Right renal cortex interstitium (tissue), 3 donors: ENCODE data around the gene ZNF157. TPM values are rescaled to one million over a fixed set of nuclear protein-coding genes. Genes with fewer than 3 reads are reported as not detected.
"Not testable (repeated sequence)": the region's sequence is repeated elsewhere in the genome, so short reads cannot be mapped to it uniquely, and the experiment has no call there.

ENCODE experiments used
- DNase-seq, 3 donors: peaks; one replicate each; pipeline ENCODE4 v3.0.0-alpha.2; 2013; ENCODE audit warnings: low read depth in 3 of 3, low spot score in 2 of 3
- polyA plus RNA-seq, 3 donors: library from polyadenylated mRNA; unstranded; fragments of 120-200 nt; gene quantifications; one replicate each; pipeline ENCODE4 v1.2.1, GENCODE V29; 2013; ENCODE audit not compliant: insufficient read length in 3 of 3

The ZNF157 gene
- 1 to 10 TPM in 2 of 3 donors, under 1 TPM in 1; 0.92 to 1.2 (median 1.1) TPM for polyA plus RNA-seq

DNA sequence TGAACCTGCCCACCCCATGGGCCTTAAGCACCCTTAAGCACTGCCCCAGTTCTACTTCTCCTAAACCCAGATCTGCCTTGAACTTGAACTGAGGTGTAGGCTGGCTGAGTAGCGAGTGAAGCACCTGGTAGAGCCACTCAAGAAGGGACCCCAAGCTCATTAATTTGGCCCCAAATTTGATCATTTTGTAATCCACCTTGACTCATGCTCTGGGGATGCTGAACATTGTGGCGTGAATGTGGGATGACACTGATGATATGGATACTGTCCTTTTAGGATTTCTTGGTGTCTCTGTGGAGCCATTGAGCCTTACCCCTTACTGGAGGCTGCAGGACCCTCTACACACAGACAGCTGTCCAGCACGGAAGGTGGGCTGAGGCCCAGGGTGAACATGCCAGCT lies at the start of gene ZNF157:
TSS of gene ZNF157 (plus strand) at position 301 of the 400 bp plus-strand sequence. CDS start at position 392, 91 bp downstream.
- no peak for DNase-seq

DNA sequence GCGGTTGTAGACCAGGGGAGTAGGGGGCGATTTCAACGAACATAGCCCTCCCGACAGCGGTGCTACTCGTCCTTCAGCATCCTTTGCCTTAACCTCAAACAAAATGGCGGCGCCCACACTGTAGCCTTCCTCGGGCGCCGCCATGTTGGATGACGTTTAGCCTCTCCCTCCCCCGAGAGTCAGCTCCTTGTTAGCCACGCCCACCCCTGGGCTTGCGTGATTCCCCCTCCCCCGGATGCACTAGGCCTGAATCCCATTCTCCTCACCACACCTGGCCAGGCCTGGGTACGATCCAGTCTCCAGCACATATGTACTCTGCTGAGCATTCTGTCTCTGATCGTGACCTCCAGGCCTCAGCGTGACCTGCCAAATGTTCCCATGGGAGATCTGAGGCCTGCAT lies 49.0 kb upstream of the ZNF157 start:
- DNase-seq = peak in 1 of 3 donors; percentile 33

DNA sequence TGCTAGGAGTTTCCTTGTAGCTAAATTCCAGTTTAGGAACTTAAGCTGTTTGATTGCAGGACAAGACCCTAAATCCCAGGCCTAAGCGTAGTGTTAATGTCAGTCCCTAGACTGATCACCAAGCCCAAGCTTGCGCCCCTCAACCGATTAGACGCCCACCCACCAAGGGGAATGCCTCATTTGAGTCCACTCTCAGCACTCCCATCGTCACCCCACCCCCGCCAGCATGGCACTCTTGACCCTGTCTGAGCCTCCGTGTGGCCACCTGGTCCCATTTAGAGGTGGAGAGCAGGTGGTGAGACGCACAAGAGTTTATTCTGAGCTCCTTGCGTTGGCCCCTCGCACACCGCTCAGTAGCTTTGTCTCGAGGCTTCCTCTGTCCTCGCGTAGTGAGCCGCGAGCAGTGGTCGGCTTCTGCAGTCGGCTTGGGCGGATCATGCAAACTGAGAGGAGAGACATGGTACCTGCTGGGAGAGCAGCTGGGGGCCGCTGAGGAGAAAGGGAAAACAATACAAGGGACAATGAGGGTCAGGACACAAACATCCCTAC lies 48.5 kb upstream of the ZNF157 start:
- DNase-seq = no peak

DNA sequence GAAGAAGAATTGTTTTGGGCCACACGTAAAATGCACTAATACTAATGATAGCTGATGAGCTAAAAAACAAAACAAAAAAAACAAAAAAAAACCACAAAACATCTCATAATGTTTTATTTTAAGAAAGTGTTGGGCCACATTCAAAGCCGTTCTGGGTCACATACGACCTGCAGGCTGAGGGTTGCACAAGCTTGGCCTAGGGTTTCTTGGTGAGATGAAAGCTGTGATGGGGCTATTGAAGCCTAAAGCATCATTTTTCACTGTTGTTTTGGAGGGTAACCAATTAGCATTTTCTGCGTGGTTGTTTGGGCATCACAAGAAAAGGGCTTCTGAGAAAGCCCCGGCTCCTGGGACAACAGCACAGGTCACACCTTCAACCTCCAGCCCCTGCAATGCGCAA lies 42.5 kb upstream of the ZNF157 start:
- no peak for DNase-seq

DNA sequence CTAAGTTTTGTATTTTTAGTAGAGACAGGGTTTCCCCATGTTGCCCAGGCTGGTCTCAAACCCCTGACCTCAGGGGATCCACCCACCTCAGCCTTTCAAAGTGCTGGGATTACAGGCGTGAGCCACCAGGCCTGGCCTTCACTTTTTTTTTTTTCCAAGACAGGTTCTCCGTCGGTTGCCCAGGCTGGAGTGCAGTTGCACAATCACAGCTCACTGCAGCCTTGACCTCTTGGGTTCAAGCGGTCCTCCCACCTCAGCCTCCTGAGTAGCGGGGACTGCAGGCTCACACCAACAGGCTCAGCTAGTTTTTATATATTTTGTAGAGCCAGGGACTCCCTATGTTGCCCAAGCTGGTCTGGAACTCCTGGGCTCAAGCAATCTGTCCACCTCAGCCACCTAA lies 37.6 kb upstream of the ZNF157 start:
- DNase-seq = not testable (repeated sequence)

DNA sequence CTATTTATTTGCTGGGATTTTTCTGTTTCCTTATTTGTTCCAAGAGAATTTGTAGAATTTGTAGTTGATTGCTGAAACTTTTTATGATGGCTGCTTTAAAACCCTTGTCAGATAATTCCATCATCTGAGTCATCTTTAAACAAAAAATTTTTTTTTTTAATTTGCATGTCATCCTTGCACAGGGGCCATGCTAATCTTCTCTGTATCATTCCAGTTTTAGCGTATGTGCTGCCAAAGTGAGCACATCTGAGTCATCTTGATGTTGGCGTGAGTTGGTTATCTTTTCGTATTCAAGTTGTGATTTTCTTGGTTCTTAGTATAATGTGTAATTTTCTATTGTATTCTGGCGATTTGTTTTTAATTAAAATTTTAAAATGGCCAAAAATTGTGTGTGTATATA lies 18.7 kb upstream of the ZNF157 start:
- DNase-seq = no peak

DNA sequence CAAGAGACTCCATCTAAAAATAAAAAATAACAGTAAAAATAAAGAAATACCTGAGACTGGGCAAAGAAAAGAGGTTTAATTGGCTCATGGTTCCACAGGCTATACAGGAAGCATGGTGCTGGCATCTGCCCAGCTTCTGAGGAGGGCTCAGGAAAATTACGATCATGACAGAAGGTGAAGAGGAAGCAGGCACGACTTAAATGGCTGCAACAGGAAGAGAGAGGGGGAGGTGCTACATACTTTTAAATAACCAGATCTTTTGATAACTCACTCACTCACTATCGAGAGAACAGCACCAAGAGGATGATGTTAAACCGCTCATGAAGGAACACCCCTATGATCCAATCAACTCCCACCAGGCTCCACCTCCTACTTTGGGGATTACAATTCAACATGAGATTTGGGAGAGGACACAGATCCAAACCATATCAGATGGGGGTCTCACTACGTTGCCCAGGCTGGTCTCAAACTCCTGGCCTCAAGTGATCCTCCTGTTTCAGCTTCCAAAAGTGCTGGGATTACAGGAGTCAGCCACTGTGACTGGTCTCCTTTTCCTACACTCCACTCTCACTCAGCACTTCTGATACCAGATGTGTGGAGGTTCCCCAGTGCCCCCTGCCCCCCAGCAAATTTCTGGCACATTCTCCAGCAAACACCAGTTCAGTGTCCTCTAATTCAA lies 11.9 kb upstream of the ZNF157 start:
- DNase-seq = no peak

DNA sequence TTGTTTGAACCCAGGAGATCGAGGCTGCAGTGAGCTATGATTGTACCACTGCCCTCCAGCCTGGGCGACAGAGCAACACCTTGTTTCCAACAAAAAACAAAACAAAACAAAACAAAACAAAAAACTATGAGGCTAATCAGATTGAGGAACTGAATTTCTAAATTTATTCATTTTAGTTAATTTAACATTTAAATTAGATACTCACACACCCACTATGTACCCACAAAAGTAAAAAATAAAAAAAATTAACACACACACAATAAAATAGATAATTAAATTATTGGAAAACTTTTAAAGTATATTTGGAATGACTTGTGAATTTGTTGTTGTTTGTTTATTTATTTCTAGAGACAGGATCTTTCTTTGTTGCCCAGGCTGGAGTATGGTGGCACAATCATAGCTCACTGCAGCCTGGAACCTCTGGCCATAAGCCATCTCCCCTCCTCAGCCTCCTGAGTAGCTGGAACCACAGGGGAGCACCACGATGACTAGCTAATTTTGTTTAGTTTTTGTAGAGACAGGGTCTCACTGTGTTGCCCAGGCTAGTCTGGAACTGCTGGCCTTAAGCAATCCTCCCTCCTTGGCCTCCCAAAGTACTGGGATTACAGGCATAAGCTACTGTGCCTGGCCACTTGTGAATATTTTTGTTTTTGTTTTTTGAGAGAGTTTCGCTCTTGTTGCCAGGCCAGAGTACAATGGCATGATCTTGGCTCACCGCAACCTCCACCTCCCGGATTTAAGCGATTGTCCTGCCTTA lies 9.8 kb upstream of the ZNF157 start:
- no peak for DNase-seq

DNA sequence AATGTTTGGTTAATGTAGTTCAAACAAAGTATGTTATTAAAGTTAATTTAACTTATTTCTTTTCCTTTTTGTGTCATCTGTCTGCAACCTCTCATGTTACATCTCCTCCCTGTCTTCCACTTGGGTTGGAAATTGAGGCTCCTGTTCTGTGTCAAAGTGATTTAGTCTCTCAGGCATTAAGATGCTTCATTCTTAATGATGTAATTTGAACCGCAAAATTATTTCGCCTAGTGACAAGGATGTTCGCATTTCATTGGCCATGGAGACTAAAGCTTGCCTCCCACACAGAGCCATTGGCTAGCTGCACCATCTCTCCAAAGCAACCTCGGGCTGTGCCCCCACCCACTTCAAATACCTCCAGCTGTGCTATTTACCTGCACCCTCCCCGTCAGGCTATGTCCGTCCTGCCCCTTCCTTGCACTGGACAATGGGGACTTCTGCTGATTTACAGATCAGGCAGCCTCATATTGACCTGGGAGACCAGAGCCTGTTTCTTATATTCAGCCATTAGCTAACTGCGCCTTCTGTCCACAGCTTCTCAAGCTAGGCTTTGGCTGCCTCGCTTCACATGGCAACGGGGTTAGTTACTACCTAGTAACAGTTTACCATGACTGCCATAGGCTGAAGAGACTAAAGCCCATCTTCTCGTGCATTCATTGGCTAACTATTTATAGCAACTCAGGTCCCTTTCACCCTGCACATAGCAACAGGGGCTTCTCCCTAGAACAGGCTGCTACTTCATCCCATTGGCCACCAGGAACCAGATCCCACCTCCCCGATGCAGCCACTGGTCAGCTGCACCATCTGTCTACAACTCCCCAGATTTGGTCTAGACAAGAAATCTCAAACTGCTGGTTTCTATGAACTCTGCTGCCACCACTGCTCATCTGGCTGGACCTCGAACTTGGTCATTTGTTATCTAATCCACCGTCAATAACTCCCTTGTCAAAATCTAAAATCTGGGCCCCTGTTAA lies 8.6 kb upstream of the ZNF157 start:
- DNase-seq = peak; percentile 78 to 83 (median 80)

DNA sequence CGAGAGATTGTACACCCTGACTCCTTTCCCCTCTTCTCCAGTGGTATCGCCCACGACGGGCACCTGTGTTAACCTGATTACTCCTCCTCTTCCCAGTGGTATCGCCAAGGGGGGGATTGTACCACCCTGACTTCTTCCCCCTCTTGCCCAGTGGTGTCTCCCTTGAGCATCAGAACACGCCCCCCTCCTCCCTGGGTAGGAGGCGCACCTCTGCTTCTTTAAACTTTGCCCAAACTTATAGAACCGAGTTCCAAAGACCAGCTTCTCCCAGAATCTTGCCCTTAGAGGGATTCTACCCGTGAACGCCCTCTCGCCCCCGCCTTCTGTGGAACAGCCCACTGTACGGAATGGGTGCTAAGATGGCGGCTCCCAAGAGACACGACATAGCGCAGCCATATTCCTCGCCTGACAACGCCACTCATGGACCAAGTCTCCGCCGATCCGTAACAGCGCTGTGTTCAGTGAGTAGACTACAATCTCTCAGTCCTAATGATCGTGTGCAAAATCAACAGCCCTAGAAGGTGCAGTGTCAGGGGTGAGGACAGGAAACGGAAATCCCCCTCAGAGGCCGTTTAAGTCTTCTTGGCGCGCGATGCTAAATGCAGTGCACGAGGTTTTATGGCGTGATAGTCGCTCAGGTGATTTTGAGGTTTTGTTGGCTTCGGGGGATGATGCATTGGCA lies 4.2 kb upstream of the ZNF157 start:
- peak; percentile 65 to 72 (median 66) for DNase-seq

DNA sequence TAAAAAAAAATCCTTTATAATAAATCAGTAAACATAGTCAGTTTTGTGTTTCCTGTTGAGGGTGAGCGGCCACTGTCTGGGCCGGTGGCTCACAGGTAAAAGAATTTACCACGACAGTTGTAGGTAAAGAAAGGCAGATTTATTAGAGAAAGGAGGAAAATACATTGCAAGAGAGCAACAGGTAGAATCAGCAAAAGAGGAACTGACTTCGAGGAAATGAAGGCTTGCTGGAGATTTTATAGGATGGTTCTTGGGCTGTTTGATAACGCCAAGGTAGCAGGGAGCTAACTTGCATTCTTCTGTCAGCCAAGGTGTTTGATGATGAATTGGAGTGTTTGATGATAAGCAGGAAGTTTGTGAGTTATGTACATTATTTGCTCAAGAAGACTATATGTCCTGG lies 2.8 kb downstream of the ZNF157 start:
- no peak for DNase-seq

DNA sequence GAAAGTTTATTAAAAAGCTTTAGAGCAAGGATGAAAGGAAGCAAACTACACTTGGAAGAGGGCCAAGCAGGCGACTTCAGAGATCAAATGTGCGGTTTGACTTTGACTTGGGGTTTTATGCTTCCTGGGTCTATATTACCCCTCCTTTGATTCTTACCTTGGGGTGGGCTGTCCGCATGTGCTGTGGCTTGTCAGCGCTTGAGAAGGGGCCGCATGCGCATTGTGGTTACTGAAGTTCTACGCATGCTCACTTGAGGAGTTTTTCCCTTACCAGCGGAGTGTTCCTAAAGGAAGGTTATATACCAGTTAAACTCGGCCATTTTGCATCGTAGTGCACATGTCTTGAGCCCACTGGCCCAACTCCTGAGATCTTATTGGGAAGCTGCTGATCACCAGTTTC lies 9.9 kb downstream of the ZNF157 start:
- no peak for DNase-seq

DNA sequence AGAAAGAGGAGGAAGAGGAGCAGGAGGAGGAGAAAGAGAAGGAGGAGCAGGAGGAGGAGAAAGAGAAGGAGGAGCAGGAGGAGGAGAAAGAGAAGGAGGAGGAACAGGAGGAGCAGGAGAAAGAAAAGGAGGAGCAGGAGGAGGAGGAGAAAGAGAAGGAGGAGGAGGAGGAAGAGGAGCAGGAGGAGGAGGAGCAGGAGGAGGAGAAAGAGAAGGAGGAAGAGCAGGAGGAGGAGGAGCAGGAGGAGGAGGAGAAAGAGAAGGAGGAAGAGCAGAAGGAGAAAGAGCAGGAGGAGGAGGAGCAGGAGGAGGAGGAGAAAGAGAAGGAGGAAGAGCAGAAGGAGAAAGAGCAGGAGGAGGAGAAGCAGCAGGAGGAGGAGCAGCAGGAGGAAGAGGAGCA lies 10.5 kb downstream of the ZNF157 start:
- not testable (repeated sequence) for DNase-seq

DNA sequence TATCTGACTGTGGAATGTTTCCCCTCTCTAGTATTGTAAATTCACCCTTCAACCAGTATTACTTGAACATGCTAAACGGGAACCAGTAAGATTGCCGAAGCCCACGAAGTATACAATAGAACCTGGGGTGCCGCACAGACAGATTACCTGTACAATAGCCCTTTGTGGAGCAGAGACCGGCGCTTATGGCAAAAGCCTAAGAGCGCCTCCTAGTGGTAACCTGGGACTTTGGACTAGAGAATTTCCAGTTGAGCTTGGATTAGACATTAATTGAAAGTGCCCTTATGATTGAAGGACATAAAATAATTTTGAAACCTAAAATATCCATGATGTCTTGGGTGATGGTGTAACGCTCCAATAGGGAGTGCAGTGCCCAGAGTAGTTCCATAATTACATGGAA lies 14.1 kb downstream of the ZNF157 start:
- DNase-seq = peak in 1 of 3 donors; percentile 25

DNA sequence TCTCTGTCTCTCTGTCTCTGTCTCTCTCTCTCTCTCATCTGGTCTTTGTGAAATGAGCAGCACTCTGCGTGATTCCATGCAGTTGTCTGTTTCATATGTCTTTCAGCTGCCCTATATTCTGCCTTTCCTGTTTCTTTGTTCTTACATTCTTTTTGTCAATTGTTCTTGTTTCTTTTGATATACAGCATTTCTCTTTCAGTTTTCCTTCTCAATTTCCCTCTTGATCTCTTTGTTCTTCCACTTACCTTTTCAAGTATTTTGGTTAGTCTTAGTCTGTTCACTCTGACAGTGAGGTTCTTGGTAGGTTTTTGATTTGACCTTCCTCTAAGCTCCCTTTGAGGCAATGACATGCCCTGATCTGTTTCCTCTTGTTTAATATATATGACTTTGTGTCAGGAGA lies 20.4 kb downstream of the ZNF157 start:
- DNase-seq = no peak

DNA sequence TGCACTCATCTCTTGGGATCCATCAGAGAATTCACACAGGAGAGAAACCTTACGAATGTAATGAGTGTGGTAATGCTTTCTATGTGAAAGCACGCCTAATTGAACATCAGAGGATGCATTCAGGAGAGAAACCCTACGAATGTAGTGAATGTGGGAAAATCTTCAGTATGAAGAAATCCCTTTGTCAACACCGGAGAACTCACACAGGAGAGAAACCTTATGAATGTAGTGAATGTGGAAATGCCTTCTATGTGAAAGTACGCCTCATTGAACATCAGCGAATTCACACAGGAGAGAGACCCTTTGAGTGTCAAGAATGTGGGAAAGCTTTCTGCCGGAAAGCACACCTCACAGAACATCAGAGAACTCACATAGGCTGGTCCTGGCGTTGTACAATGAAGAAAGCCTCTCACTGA lies 42.8 kb downstream of the ZNF157 start:
- DNase-seq = no peak

DNA sequence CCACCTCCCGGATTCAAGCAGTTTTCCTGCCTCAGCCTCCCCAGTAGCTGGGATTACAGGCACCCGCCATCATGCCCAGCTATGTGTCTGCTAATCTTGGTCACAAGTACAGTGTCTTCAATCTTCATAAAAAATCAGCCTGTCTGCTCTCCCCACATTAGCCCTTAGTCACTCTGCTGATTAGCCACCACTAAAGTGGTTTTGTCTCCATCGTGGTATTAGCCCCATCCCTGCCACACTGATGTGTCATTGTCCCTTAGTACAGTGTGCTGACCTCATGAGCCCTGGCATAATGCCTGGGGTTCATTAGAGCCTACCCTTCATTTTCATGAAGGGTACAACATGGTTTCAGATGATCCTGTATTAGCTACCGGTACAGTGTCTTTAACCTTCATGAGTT lies 49.9 kb downstream of the ZNF157 start:
- no peak for DNase-seq

DNA sequence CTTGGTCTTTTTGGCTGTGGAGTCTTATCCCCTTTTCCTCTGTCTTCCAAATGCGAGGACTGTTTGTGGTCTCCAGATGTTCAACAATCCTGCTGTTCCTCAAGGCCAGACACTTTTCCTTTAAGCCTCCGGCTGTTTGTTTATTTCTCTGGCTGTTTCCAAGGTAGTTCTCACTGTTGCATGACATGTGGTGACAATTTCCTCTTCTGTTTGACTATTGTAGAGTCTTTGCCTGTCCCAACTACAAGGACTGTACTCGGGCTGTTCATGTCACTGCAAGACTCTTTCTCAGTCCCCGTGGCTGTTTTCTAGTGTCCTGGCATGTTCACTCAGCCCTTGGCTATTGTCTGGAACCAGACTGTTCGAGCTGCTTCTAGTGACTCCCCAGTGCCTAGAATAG lies 50.6 kb downstream of the ZNF157 start:
- no peak for DNase-seq

DNA sequence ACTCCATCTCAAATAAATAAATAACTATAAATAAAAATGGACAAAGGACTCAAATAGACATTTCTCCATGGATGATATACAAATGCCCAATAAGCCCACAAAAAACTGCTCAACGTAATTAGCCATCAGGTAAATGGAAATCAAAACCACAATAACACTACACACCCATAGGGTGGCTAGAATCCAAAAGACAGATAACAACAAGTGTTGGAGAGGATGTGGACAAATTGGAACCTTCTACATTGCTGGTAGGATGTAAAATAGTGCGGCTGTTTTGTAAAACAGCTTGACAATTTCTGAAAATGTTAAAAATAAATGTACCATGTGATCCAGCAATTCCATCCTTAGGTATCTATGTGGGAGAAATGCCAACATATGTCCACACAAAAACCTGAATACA lies 52.1 kb downstream of the ZNF157 start:
- no peak for DNase-seq

DNA sequence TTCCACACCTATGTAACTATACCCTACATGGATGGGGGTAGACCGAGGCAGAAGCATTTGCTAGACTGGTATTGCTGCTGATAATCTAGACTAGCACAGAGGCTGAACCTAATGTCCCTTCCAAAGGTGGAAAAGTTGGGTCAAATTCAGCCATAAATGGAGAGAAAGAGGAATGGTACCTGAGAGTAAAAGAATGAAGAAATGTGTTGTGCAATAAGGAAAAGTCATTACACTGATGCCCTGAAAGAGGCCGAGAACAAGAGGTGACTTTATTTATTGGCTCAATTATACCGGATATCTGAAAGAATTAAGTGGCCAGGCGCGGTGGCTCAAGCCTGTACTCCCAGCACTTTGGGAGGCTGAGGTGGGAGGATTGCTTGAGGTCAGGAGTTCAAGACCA lies 60.5 kb downstream of the ZNF157 start:
- DNase-seq = no peak
